ENCODE measurements around the gene RAP2A.

The RAP2A gene

GRCh38 chr13:97492684-97493371 lies 58.9 kb downstream of the RAP2A start:
- no peak for DNase-seq (ENCODE audit: low read depth, low spot score)

- DNase-seq (ENCODE audit: low read depth, low spot score): no peak
Measured at GRCh38 chr13:97493456-97493855, 59.5 kb downstream of the RAP2A start.

GRCh38 chr13:97495678-97496077 lies 61.7 kb downstream of the RAP2A start:
- DNase-seq (ENCODE audit: low read depth, low spot score): peak; percentile 20

GRCh38 chr13:97496511-97496910 lies 62.5 kb downstream of the RAP2A start:
- peak; percentile 12 for DNase-seq (ENCODE audit: low read depth, low spot score)

GRCh38 chr13:97497400-97497799 lies 63.4 kb downstream of the RAP2A start:
- no peak for DNase-seq (ENCODE audit: low read depth, low spot score)

- DNase-seq (ENCODE audit: low read depth, low spot score): no peak
Measured at GRCh38 chr13:97498419-97498818, 64.5 kb downstream of the RAP2A start.

- no peak for DNase-seq (ENCODE audit: low read depth, low spot score)
Measured at GRCh38 chr13:97499181-97499580, 65.2 kb downstream of the RAP2A start.

- DNase-seq (ENCODE audit: low read depth, low spot score): no peak
Measured at GRCh38 chr13:97502181-97502580, 68.2 kb downstream of the RAP2A start.

GRCh38 chr13:97502706-97503105 lies 68.7 kb downstream of the RAP2A start:
- DNase-seq (ENCODE audit: low read depth, low spot score): no peak

GRCh38 chr13:97505017-97505416 lies 71.0 kb downstream of the RAP2A start:
- no peak for DNase-seq (ENCODE audit: low read depth, low spot score)

- no peak for DNase-seq (ENCODE audit: low read depth, low spot score)
Measured at GRCh38 chr13:97506511-97506910, 72.5 kb downstream of the RAP2A start.

- no peak for DNase-seq (ENCODE audit: low read depth, low spot score)
Measured at GRCh38 chr13:97512732-97513131, 78.8 kb downstream of the RAP2A start.

GRCh38 chr13:97515643-97516042 lies 81.7 kb downstream of the RAP2A start:
- no peak for DNase-seq (ENCODE audit: low read depth, low spot score)

GRCh38 chr13:97517967-97518366 lies 84.0 kb downstream of the RAP2A start:
- no peak for DNase-seq (ENCODE audit: low read depth, low spot score)
